HepG2 (cell line): ENCODE measurements around the gene GTF3A. TPM values are rescaled to one million over a fixed set of nuclear protein-coding genes. Genes with fewer than 3 reads are reported as not detected.

Experiments used
- CBX5 ChIP-seq: sonication (generic); formaldehyde crosslinking; IDR thresholded peaks from 2 replicates; pipeline ENCODE4 v1.4.0; 2020; ENCODE audit warnings: missing genetic modification reagents, borderline replicate concordance
- ERF ChIP-seq: IDR thresholded peaks from 2 replicates; pipeline ENCODE4 v1.6.1; 2018; ENCODE audit warnings: missing biosample characterization, missing genetic modification reagents
- ETV5 ChIP-seq: IDR thresholded peaks from 2 replicates; pipeline ENCODE4 v1.6.1; 2018; ENCODE audit warnings: missing biosample characterization, missing genetic modification reagents, inconsistent platforms, borderline replicate concordance
- HNRNPL ChIP-seq: fragments of 200-400 bp; formaldehyde crosslinking; IDR thresholded peaks from 2 replicates; pipeline ENCODE4 v1.6.1; 2017; ENCODE audit warnings: mild to moderate bottlenecking, low read depth, low read length
- MED1 ChIP-seq: sonication (generic); formaldehyde crosslinking; IDR thresholded peaks from 2 replicates; pipeline ENCODE4 v1.4.0; 2020; ENCODE audit warnings: missing genetic modification reagents
- RAD21 ChIP-seq: fragments of 450-650 bp; formaldehyde crosslinking; IDR thresholded peaks from 2 replicates; pipeline ENCODE4 v1.5.0; 2020; ENCODE audit warnings: mild to moderate bottlenecking
- REPIN1 ChIP-seq: sonication (generic); formaldehyde crosslinking; IDR thresholded peaks from 2 replicates; pipeline ENCODE4 v1.8.0; 2022; ENCODE audit warnings: missing genetic modification reagents, low read depth, mild to moderate bottlenecking, borderline replicate concordance
- RFXAP ChIP-seq: sonication (generic); formaldehyde crosslinking; IDR thresholded peaks from 2 replicates; pipeline ENCODE4 v1.4.0; 2020; ENCODE audit warnings: missing genetic modification reagents, borderline replicate concordance
- SNAI1 ChIP-seq: sonication (generic); formaldehyde crosslinking; IDR thresholded peaks from 2 replicates; pipeline ENCODE4 v1.5.0; 2020; ENCODE audit warnings: mild to moderate bottlenecking, missing genetic modification reagents, borderline replicate concordance
- SRSF9 ChIP-seq: fragments of 200-400 bp; formaldehyde crosslinking; IDR thresholded peaks from 2 replicates; pipeline ENCODE4 v1.6.1; 2018; ENCODE audit warnings: borderline replicate concordance, mild to moderate bottlenecking, low read depth, low read length; ENCODE audit not compliant: insufficient read depth, poor library complexity, severe bottlenecking
- ZBTB10 ChIP-seq: sonication (generic); formaldehyde crosslinking; IDR thresholded peaks from 2 replicates; pipeline ENCODE4 v1.4.0; 2020; ENCODE audit warnings: missing genetic modification reagents, borderline replicate concordance
- ZC3H13 ChIP-seq: sonication (generic); formaldehyde crosslinking; IDR thresholded peaks from 2 replicates; pipeline ENCODE4 v1.8.1; 2023; ENCODE audit warnings: mild to moderate bottlenecking, missing genetic modification reagents, moderate library complexity
- ZFY ChIP-seq: sonication (generic); formaldehyde crosslinking; IDR thresholded peaks from 2 replicates; pipeline ENCODE4 v1.4.0; 2020; ENCODE audit warnings: missing genetic modification reagents
- ZNF414 ChIP-seq: sonication (generic); formaldehyde crosslinking; IDR thresholded peaks from 2 replicates; pipeline ENCODE4 v1.5.0; 2020; ENCODE audit warnings: missing genetic modification reagents
- ZNF557 ChIP-seq: sonication (generic); formaldehyde crosslinking; IDR thresholded peaks from 2 replicates; pipeline ENCODE4 v1.4.0; 2020; ENCODE audit warnings: missing genetic modification reagents
- ZNF616 ChIP-seq: sonication (generic); formaldehyde crosslinking; IDR thresholded peaks from 2 replicates; pipeline ENCODE4 v1.5.0; 2020; ENCODE audit warnings: low read depth, mild to moderate bottlenecking, missing genetic modification reagents
- ZNF746 ChIP-seq: sonication (generic); formaldehyde crosslinking; IDR thresholded peaks from 2 replicates; pipeline ENCODE4 v1.8.0; 2022; ENCODE audit warnings: mild to moderate bottlenecking, missing genetic modification reagents
- ZSCAN20 ChIP-seq: sonication (generic); formaldehyde crosslinking; IDR thresholded peaks from 2 replicates; pipeline ENCODE4 v1.4.0; 2020; ENCODE audit warnings: missing genetic modification reagents, mild to moderate bottlenecking, borderline replicate concordance
- polyA plus RNA-seq, 8 experiments: library from polyadenylated mRNA; depleted of rRNA in 3 of 8; stranded (reverse) in 7 of 8; unstranded in 1 of 8; fragments of >200 nt; fragmentation: Illumina TruSeq in 4 of 8; extraction: Trizol in 4 of 8; gene quantifications; 2 replicates each; pipeline versions ENCODE4 v1.2.1 to v1.2.3, GENCODE V29; 2011 to 2016; ENCODE audit warnings: low read depth in 4 of 8, missing spikeins in 1 of 8, mixed read lengths in 1 of 8; ENCODE audit not compliant: insufficient read depth in 1 of 8
- total RNA-seq, 5 experiments: library from RNA; depleted of rRNA; stranded (reverse); fragments of >200 nt; fragmentation: Illumina TruSeq; extraction: Trizol; gene quantifications; 2 replicates each; pipeline ENCODE4 v1.2.3, GENCODE V29; 2016; ENCODE audit warnings: low read depth in 1 of 5
- TF ChIP-seq, protein P1 (sequence below): sonication (generic); formaldehyde crosslinking; IDR thresholded peaks from 2 replicates; pipeline ENCODE4 v1.4.0; 2020; ENCODE audit warnings: missing genetic modification reagents, mild to moderate bottlenecking, borderline replicate concordance
- TF ChIP-seq, protein P2 (sequence below): sonication (generic); formaldehyde crosslinking; IDR thresholded peaks from 2 replicates; pipeline ENCODE4 v1.4.0; 2020; ENCODE audit warnings: low read depth, mild to moderate bottlenecking, missing genetic modification reagents

Gene GTF3A
- total and polyA plus RNA-seq, 2 of the 13 experiments (the other 11 are each of a cell fraction or from before 2014, with no cell fraction given) = 42.1 to 176 TPM

DNA sequence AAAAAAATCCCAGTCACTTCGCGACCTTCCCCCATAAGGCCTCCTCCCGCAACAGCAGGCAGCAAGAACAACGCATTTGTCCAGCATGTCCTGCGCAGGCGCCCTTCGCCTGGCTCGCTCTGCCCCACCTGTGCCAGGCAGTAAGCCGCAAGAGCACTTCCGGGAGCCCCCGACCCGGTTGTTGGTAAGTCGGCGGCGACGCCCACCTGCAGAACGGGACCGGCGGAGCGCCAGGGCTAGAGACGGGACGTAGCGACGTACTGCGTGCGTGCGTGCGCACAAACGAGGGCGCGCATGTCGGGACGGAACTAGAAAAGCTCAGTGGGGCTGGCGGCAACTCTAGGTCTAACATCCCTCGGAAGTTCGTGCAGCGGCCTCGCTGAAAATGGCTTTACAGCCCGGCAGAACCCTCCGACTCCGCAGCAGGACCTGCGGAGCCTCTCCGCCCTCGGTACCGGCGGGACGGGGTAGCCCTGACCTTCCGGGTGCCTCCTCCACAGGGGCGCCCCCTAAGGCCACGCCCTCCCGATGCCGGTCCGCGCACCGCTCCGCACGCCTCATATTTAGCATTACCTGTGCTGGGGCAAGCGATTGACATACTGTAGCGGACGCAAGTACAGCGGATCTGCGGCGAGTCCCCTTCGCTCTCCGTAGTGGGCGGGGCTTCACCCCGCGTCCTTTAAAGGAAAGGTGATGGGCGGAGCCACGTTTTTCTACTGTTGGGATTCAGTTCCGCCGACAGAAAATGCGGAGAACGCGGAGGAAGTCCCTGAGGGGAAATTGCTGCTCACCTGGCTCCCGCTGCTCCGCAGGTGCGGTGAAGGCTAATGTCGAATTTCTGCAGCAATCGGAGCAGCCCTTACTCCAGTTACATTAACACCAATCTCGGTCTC lies 25.8 kb downstream of the GTF3A start, which contains the start of gene MTIF3 (continued):
- TF ChIP-seq SRSF9 (no peak), ZNF414 (CRISPR knock-in tag) (peak; percentile 57; the same call in 1 of the 2 replicates), RAD21 (CRISPR knock-in tag) (no peak), ZC3H13 (CRISPR knock-in tag) (peak; percentile 42), ZNF557 (CRISPR knock-in tag) (0 out of 2 replicates have a peak, but pooled peaks have one; percentile 60), HNRNPL (peak; percentile 85), ZBTB10 (no peak), ZFY (CRISPR knock-in tag) (peak; percentile 80), ETV5 (CRISPR knock-in tag) (peak; percentile 76; the same call in 1 of the 2 replicates), MED1 (CRISPR knock-in tag) (peak; percentile 48; the same call in 1 of the 2 replicates), RFXAP (CRISPR knock-in tag) (peak; percentile 76; the same call in 1 of the 2 replicates), ZSCAN20 (CRISPR knock-in tag) (peak; percentile 65; the same call in 1 of the 2 replicates), ZNF616 (CRISPR knock-in tag) (peak; percentile 52; the same call in 1 of the 2 replicates), CBX5 (CRISPR knock-in tag) (peak; percentile 53; the same call in 1 of the 2 replicates), ERF (CRISPR knock-in tag) (peak; percentile 75; the same call in 1 of the 2 replicates), REPIN1 (CRISPR knock-in tag) (peak; percentile 47), SNAI1 (CRISPR knock-in tag) (peak; percentile 27; the same call in 1 of the 2 replicates), ZNF746 (CRISPR knock-in tag) (no peak)
- TF ChIP-seq, protein P1, sequence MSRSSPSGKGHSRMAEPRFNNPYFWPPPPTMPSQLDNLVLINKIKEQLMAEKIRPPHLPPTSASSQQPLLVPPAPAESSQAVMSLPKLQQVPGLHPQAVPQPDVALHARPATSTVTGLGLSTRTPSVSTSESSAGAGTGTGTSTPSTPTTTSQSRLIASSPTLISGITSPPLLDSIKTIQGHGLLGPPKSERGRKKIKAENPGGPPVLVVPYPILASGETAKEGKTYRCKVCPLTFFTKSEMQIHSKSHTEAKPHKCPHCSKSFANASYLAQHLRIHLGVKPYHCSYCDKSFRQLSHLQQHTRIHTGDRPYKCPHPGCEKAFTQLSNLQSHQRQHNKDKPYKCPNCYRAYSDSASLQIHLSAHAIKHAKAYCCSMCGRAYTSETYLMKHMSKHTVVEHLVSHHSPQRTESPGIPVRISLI (CRISPR knock-in tag) = peak; percentile 51; the same call in 1 of the 2 replicates
- TF ChIP-seq, protein P2, sequence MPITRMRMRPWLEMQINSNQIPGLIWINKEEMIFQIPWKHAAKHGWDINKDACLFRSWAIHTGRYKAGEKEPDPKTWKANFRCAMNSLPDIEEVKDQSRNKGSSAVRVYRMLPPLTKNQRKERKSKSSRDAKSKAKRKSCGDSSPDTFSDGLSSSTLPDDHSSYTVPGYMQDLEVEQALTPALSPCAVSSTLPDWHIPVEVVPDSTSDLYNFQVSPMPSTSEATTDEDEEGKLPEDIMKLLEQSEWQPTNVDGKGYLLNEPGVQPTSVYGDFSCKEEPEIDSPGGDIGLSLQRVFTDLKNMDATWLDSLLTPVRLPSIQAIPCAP = no peak
